Ishikawa (cell line): ENCODE data around the gene SYNJ1.

Source experiments
- CEBPB ChIP-seq: IDR thresholded peaks from 2 replicates; pipeline ENCODE4 v1.6.1; 2012
- CREB1 ChIP-seq: IDR thresholded peaks from 2 replicates; pipeline ENCODE4 v1.6.1; 2012; ENCODE audit warnings: low read depth
- EGR1 ChIP-seq: IDR thresholded peaks from 2 replicates; pipeline ENCODE4 v1.6.1; 2012
- EP300 ChIP-seq: IDR thresholded peaks from 2 replicates; pipeline ENCODE4 v1.6.1; 2012; ENCODE audit warnings: borderline replicate concordance
- FOXM1 ChIP-seq: IDR thresholded peaks from 2 replicates; pipeline ENCODE4 v1.6.1; 2012; ENCODE audit warnings: low read depth, borderline replicate concordance
- MAX ChIP-seq: IDR thresholded peaks from 2 replicates; pipeline ENCODE4 v1.6.1; 2012
- NFIC ChIP-seq: IDR thresholded peaks from 2 replicates; pipeline ENCODE4 v1.6.1; 2012
- RAD21 ChIP-seq: IDR thresholded peaks from 2 replicates; pipeline ENCODE4 v1.6.1; 2012; ENCODE audit warnings: low read depth
- REST ChIP-seq: IDR thresholded peaks from 2 replicates; pipeline ENCODE4 v1.6.1; 2012; ENCODE audit warnings: low read depth, mild to moderate bottlenecking
- TAF1 ChIP-seq: IDR thresholded peaks from 2 replicates; pipeline ENCODE4 v1.6.1; 2012; ENCODE audit warnings: low read depth, mild to moderate bottlenecking
- TCF12 ChIP-seq: IDR thresholded peaks from 2 replicates; pipeline ENCODE4 v1.6.1; 2012; ENCODE audit warnings: low read depth
- TEAD4 ChIP-seq: IDR thresholded peaks from 2 replicates; pipeline ENCODE4 v1.6.1; 2012
- USF1 ChIP-seq: IDR thresholded peaks from 2 replicates; pipeline ENCODE4 v1.6.1; 2012
- YY1 ChIP-seq: IDR thresholded peaks from 2 replicates; pipeline ENCODE4 v1.6.1; 2012; ENCODE audit warnings: low read depth

GRCh38 chr21:32726839-32727686 lies 750 bp downstream of the SYNJ1 start:
- no peak for TF ChIP-seq EGR1
- no peak for TF ChIP-seq REST
- no peak for TF ChIP-seq EP300
- TF ChIP-seq TAF1 = no peak; the same call in 1 of the 2 replicates
- TF ChIP-seq MAX = no peak
- no peak for TF ChIP-seq FOXM1
- no peak for TF ChIP-seq USF1
- TF ChIP-seq CREB1 = no peak
- no peak for TF ChIP-seq CEBPB
- TF ChIP-seq RAD21 = no peak
- TF ChIP-seq TCF12 = no peak
- no peak for TF ChIP-seq TEAD4
- TF ChIP-seq YY1 = no peak
- no peak for TF ChIP-seq NFIC
